ENCODE data around the gene NT5M. TPM values are rescaled to one million over a fixed set of nuclear protein-coding genes. Genes with fewer than 3 reads are reported as not detected.

Gene NT5M
- total RNA-seq, 1 donor from 2014 or later: 5.9 TPM

DNA sequence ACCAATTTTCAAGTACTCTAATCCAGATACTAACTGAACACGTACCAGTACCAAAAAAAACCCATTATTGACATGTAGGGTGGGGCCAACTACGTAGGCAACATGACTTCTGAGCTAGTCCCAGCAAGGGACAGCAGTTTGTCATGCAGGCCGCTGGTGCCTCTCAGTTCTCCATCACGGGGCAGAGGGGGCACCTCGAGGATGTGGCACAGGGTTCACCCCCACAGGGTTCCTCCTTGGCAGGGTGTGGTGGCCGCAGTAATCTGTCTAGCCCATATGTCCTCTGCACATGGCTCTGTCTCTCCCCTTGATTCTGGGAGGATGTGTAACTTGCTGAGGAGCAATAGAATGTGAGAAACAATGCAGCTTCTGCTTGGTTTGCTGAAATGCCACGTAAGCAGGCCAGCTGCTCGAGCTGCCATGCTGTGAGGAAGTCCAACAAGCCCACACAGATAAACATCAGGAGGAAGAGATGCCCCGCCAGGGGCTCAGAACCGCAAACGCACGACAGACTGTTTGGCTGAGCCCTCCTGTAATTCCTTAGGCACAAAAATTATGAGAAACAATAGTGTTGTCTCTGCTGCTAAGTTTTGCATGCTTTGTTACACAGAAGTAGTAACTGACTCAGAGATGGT is 62.4 kb downstream of the NT5M start:
- Mint-ChIP-seq H3K27me3 (peaks cover 14% of the 10 kb centered on the region), H3K27ac (no peak overlapping the region)

DNA sequence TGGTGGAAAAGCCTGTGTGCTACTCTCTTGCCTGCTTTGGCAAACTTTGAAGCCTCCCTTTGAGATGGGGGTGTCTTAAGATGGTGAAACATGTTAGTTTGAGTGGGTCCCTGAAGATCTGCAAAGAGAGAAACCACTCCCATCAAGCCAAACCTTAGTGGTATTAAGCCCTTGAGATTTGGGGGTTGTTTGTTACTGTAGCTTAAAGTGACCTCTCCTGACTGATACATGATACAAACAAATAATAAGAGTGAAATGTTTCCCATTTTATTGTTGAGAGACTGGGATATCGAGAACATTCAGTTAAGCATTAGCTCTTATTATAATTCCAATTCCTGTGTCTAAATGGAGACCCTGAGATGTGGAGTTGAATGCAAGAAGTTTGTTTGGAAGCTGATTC is 63.1 kb downstream of the NT5M start:
- DNase-seq (ENCODE audit: extremely low spot score, unreplicated experiment): no peak
- Mint-ChIP-seq H3K4me3 (no peak overlapping the region), H3K27me3 (peaks cover 15% of the 10 kb centered on the region), H3K4me1 (ENCODE audit: unreplicated experiment) (peaks cover 19% of the 10 kb centered on the region), H3K27ac (no peak overlapping the region), H3K36me3 (no peaks in the 10 kb centered on the region), H3K9me3 (no peaks in the 10 kb centered on the region)
- TF ChIP-seq, protein P1, sequence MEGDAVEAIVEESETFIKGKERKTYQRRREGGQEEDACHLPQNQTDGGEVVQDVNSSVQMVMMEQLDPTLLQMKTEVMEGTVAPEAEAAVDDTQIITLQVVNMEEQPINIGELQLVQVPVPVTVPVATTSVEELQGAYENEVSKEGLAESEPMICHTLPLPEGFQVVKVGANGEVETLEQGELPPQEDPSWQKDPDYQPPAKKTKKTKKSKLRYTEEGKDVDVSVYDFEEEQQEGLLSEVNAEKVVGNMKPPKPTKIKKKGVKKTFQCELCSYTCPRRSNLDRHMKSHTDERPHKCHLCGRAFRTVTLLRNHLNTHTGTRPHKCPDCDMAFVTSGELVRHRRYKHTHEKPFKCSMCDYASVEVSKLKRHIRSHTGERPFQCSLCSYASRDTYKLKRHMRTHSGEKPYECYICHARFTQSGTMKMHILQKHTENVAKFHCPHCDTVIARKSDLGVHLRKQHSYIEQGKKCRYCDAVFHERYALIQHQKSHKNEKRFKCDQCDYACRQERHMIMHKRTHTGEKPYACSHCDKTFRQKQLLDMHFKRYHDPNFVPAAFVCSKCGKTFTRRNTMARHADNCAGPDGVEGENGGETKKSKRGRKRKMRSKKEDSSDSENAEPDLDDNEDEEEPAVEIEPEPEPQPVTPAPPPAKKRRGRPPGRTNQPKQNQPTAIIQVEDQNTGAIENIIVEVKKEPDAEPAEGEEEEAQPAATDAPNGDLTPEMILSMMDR (conservative IDR thresholded peaks at IDR 0.05): no peak

More for the DNA sequence above, 62.4 kb downstream of the NT5M start:
- TF ChIP-seq, protein P1 (conservative IDR thresholded peaks at IDR 0.05): no peak
- Mint-ChIP-seq H3K36me3 (no peaks in the 10 kb centered on the region), H3K4me3 (no peak overlapping the region), H3K9me3 (peaks cover 2% of the 10 kb centered on the region), H3K4me1 (ENCODE audit: unreplicated experiment) (peaks cover 19% of the 10 kb centered on the region)
- no peak for DNase-seq (ENCODE audit: extremely low spot score, unreplicated experiment)

DNA sequence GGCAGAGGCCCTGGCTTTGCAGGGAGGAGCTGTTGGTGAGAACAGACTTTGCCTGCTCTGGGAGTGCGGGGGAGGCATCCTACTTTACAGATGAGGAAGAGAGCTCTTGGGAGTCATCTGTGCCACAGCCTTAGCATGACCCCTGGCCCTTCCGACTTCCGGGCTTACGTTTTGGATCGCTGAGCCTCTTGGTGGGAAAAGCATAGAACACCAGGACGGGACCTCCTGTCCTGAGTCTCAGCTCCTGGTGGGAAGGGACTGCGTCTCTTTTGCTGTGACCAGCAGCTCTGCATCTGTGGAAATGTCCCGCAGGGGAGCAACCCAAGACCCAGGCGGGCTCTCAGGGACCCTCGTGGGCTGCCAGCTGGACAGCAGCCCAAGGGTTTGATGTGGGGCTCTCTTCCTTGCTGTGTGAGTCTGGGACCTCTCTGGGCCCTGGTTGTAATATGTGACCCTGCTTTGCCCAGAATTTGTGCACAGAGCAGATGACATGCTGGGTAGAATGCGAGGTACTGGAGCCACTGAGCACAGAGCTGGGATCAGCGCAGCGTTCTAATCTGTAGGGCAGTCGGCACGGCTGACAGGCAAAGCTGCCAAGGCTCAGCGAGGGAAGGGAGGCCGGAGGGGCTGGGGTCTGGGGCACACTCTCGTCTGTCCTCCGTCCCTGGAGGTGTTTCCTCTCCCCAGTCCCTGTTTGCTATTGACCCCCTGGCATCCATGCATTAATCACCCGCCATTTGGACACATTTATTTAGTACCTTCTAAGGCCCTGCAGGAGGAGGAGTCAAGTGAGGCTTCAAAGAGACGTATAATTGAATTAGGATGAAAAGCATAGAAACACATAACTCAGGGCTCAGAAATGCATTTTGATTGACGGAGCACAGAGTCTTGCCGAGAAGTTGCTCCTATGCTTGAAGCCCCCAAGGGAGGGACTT is 64.0 kb downstream of the NT5M start:
- H3K4me3 Mint-ChIP-seq: no peak overlapping the region
- H3K9me3 Mint-ChIP-seq: no peaks in the 10 kb centered on the region
- TF ChIP-seq, protein P1 (conservative IDR thresholded peaks at IDR 0.05): no peak
- no peak for DNase-seq (ENCODE audit: extremely low spot score, unreplicated experiment)
- H3K4me1 Mint-ChIP-seq (ENCODE audit: unreplicated experiment): peaks cover 19% of the 10 kb centered on the region
- no peak overlapping the region for H3K27ac Mint-ChIP-seq
- no peaks in the 10 kb centered on the region for H3K36me3 Mint-ChIP-seq
- H3K27me3 Mint-ChIP-seq: peaks cover 15% of the 10 kb centered on the region

DNA sequence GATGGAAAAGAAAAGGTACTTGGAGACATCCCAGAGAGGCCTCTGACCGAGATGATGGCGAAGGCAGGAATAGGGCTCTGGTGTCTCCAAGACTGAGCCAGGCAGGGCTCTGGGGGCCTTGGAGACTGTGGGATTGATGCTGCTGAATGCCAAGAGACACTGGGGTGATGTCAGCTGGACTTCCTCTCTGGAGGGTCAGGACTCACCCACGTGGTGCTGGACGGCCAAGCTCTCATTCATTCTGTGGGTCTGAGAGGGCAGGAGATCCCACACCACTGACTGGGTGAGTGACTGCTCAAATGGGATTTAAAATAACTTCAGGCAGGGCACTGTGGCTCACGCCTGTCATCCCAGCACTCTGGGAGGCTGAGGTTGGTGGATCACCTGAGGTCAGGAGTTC is 64.8 kb downstream of the NT5M start:
- Mint-ChIP-seq H3K4me1 (ENCODE audit: unreplicated experiment) (peaks cover 19% of the 10 kb centered on the region), H3K27me3 (peaks cover 15% of the 10 kb centered on the region), H3K27ac (no peak overlapping the region), H3K9me3 (no peaks in the 10 kb centered on the region), H3K36me3 (no peaks in the 10 kb centered on the region), H3K4me3 (no peak overlapping the region)
- TF ChIP-seq, protein P1 (conservative IDR thresholded peaks at IDR 0.05): no peak
- DNase-seq (ENCODE audit: extremely low spot score, unreplicated experiment): no peak

DNA sequence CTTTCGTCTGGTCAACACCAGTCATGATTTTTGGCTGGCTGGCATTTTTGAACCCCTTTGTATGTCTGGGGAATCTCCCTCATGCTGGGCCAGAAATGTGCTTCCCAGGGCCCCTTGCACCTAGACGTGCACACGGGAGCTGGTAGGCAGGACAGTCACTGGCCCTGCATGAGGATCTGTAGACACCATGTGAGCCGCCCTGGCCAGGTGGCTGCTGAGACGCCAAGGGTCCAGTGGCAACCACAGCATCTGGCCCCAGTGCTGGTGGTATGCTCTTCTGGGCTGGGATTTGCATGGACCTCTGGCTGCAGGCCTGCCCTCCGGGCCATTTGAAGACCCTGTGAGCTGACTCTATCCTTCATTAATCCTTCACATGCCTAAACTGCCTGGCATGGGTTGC is 67.5 kb downstream of the NT5M start:
- TF ChIP-seq, protein P1 (conservative IDR thresholded peaks at IDR 0.05): no peak
- DNase-seq (ENCODE audit: extremely low spot score, unreplicated experiment): no peak
- H3K9me3 Mint-ChIP-seq: no peaks in the 10 kb centered on the region
- peaks cover 15% of the 10 kb centered on the region for H3K4me1 Mint-ChIP-seq (ENCODE audit: unreplicated experiment)
- no peaks in the 10 kb centered on the region for H3K36me3 Mint-ChIP-seq
- H3K27ac Mint-ChIP-seq: no peak overlapping the region
- peaks cover 15% of the 10 kb centered on the region for H3K27me3 Mint-ChIP-seq
- no peak overlapping the region for H3K4me3 Mint-ChIP-seq
